ENCODE measurements around the gene GANAB.
"Not testable (repeated sequence)": the region's sequence is repeated elsewhere in the genome, so short reads cannot be mapped to it uniquely, and the experiment has no call there.

DNA sequence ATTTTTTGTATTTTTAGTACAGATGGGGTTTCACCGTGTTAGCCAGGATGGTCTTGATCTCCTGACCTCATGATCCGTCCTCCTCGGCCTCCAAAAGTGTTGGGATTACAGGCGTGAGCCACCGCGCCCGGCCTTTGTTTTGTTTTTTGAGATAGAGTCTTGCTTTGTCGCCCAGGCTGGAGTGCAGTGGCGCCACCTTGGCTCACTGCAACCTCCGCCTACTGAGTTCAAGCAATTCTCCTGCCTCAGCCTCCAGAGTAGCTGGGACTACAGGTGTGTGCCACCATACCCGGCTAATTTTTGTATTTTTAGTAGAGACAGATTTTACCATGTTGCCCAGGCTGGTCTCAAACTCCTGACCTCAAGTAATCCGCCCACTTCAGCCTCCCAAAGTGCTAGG, 3.9 kb upstream of the GANAB start:
- TF ChIP-seq, protein P1, sequence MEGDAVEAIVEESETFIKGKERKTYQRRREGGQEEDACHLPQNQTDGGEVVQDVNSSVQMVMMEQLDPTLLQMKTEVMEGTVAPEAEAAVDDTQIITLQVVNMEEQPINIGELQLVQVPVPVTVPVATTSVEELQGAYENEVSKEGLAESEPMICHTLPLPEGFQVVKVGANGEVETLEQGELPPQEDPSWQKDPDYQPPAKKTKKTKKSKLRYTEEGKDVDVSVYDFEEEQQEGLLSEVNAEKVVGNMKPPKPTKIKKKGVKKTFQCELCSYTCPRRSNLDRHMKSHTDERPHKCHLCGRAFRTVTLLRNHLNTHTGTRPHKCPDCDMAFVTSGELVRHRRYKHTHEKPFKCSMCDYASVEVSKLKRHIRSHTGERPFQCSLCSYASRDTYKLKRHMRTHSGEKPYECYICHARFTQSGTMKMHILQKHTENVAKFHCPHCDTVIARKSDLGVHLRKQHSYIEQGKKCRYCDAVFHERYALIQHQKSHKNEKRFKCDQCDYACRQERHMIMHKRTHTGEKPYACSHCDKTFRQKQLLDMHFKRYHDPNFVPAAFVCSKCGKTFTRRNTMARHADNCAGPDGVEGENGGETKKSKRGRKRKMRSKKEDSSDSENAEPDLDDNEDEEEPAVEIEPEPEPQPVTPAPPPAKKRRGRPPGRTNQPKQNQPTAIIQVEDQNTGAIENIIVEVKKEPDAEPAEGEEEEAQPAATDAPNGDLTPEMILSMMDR (IDR thresholded peaks at IDR 0.05) = not testable (repeated sequence)
- not testable (repeated sequence) for TF ChIP-seq POLR2A (IDR thresholded peaks at IDR 0.05)

All from testis (tissue), 2 donors.